Measurements from ENCODE around the gene MSH2. TPM values are rescaled to one million over a fixed set of nuclear protein-coding genes. Genes with fewer than 3 reads are reported as not detected.

MSH2 gene
- total RNA-seq, 1 experiment from 2014 or later: 75.1 TPM

Other genes starting within 250 kb of the MSH2 start
- gene STPG4, start 247.8 kb upstream of the MSH2 start, total RNA-seq (2014; rRNA removed; shearing (Covaris generic)): not detected in 2 replicates
- 2,237 and 2,574 TPM in 2 replicates for gene CALM2, start 226.6 kb upstream of the MSH2 start, total RNA-seq (2014; rRNA removed; shearing (Covaris generic))
- 0.51 TPM in 1 of 2 replicates, not detected in the other for gene EPCAM, start 33.8 kb upstream of the MSH2 start, total RNA-seq (2014; rRNA removed; shearing (Covaris generic))
- gene KCNK12, start 167.8 kb downstream of the MSH2 start, total RNA-seq (2014; rRNA removed; shearing (Covaris generic)): 0.11 and 0.63 TPM in 2 replicates

All from Daoy (cell line).